ACC112 (cell line): ENCODE measurements around the gene PGAP1.

ENCODE experiments used
- H2AFZ ChIP-seq: fragments of 200-600 bp; sonication (generic); one replicate; pipeline ENCODE4 v1.6.0; 2017; ENCODE audit warnings: antibody characterized with exemption, low read length; ENCODE audit not compliant: unreplicated experiment
- H3K27ac ChIP-seq: fragments of 200-600 bp; sonication (generic); 2 replicates; pipeline ENCODE4 v1.5.1; 2014; ENCODE audit warnings: low read depth, mild to moderate bottlenecking, antibody characterized with exemption, low read length, moderate library complexity
- H3K27me3 ChIP-seq: fragments of 200-600 bp; sonication (generic); 2 replicates; pipeline ENCODE4 v1.6.1; 2014; ENCODE audit warnings: mild to moderate bottlenecking, antibody characterized with exemption, low read length, moderate library complexity, mixed read lengths; ENCODE audit not compliant: insufficient read depth
- H3K36me3 ChIP-seq: fragments of 200-600 bp; sonication (generic); 2 replicates; pipeline ENCODE4 v1.6.1; 2016; ENCODE audit warnings: mild to moderate bottlenecking, antibody characterized with exemption, low read length, moderate library complexity, mixed read lengths; ENCODE audit not compliant: insufficient read depth
- H3K4me1 ChIP-seq: fragments of 200-600 bp; sonication (generic); one replicate; pipeline ENCODE4 v1.6.1; 2016; ENCODE audit warnings: low read length, mixed read lengths; ENCODE audit not compliant: insufficient read depth, unreplicated experiment, control insufficient read depth
- H3K4me3 ChIP-seq: fragments of 200-600 bp; sonication (generic); 2 replicates; pipeline ENCODE4 v1.5.1; 2014; ENCODE audit warnings: mild to moderate bottlenecking, low read depth, low read length
- H3K79me2 ChIP-seq: fragments of 200-600 bp; sonication (generic); one replicate; pipeline ENCODE4 v1.6.0; 2016; ENCODE audit warnings: low read length; ENCODE audit not compliant: control insufficient read depth, unreplicated experiment, insufficient read depth

PGAP1 gene

GRCh38 chr2:196963043-196963442 is 36.5 kb upstream of the PGAP1 start:
- Histone ChIP-seq H3K27ac (no peak overlapping the region), H2AFZ (no peak overlapping the region), H3K4me3 (no peak overlapping the region), H3K79me2 (no peaks in the 10 kb centered on the region), H3K36me3 (no peaks in the 10 kb centered on the region), H3K4me1 (peaks cover 8% of the 10 kb centered on the region), H3K27me3 (no peaks in the 10 kb centered on the region)

- no peak overlapping the region for H3K4me3 ChIP-seq
- H2AFZ ChIP-seq = no peak overlapping the region
- peaks cover 8% of the 10 kb centered on the region for H3K4me1 ChIP-seq
- no peaks in the 10 kb centered on the region for H3K79me2 ChIP-seq
- no peak overlapping the region for H3K27ac ChIP-seq
- no peaks in the 10 kb centered on the region for H3K36me3 ChIP-seq
- H3K27me3 ChIP-seq = no peaks in the 10 kb centered on the region
Measured at GRCh38 chr2:196962325-196962724, 35.8 kb upstream of the PGAP1 start.

DNA sequence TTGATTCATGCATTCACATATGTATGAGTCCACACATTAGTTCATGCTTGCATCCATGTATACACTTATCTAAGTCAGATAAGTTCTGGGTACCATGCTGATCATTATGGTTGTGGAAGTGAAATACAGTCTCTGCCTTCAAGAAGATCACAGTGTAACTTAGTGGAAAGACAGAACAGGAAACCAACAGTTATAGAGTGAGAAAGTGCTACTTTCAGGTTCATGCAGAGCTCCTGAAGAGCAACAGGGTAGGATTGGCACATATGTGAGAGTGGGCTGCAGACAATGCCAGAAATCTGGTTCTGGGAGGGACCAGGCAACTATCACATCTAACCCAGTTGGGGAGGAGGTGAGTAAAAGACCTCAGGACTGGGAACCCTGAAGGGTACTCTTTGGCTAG is 35.4 kb upstream of the PGAP1 start:
- H3K27me3 ChIP-seq = no peaks in the 10 kb centered on the region
- no peak overlapping the region for H2AFZ ChIP-seq
- H3K79me2 ChIP-seq = no peaks in the 10 kb centered on the region

DNA sequence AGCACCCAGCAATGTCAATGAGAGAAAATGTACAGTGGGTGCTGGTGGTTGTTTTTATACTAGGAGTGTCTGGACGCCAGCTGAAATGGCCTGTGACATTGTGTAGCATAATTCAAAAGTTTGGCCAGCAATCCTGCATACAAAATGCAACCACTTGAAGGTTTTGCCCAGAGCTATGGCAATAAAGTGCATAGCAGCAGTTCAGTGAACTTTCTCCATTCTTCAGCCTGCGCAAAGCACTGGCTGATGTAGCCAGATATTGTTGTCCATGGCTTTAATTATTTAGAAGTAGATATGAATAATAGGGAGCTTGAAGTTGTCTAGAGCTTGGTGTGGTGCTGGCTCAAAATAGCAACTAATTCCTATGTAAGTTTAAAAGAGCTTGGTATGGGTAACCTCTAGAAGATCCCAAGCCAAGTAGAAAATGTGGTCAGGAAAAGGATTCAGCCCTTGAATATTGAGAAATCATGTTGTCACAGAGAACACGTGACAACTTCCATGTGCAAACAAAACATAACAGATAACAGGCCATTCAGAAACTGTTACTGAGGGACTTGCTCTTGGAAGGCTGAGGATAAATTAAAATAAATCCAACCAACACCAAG is 33.3 kb upstream of the PGAP1 start:
- H2AFZ ChIP-seq = no peak overlapping the region
- H3K27me3 ChIP-seq = no peaks in the 10 kb centered on the region
- no peaks in the 10 kb centered on the region for H3K79me2 ChIP-seq
- H3K4me3 ChIP-seq = no peak overlapping the region
- H3K4me1 ChIP-seq = no peaks in the 10 kb centered on the region
- no peak overlapping the region for H3K27ac ChIP-seq
- no peaks in the 10 kb centered on the region for H3K36me3 ChIP-seq

More for the DNA sequence above, 35.4 kb upstream of the PGAP1 start:
- no peak overlapping the region for H3K4me3 ChIP-seq
- H3K4me1 ChIP-seq = peaks cover 8% of the 10 kb centered on the region
- H3K27ac ChIP-seq = no peak overlapping the region
- H3K36me3 ChIP-seq = no peaks in the 10 kb centered on the region

- Histone ChIP-seq H3K4me3 (no peak overlapping the region), H3K27me3 (no peaks in the 10 kb centered on the region), H3K4me1 (no peaks in the 10 kb centered on the region), H3K36me3 (no peaks in the 10 kb centered on the region), H3K79me2 (no peaks in the 10 kb centered on the region), H3K27ac (no peak overlapping the region), H2AFZ (no peak overlapping the region)
Measured at GRCh38 chr2:196959281-196959680, 32.8 kb upstream of the PGAP1 start.

DNA sequence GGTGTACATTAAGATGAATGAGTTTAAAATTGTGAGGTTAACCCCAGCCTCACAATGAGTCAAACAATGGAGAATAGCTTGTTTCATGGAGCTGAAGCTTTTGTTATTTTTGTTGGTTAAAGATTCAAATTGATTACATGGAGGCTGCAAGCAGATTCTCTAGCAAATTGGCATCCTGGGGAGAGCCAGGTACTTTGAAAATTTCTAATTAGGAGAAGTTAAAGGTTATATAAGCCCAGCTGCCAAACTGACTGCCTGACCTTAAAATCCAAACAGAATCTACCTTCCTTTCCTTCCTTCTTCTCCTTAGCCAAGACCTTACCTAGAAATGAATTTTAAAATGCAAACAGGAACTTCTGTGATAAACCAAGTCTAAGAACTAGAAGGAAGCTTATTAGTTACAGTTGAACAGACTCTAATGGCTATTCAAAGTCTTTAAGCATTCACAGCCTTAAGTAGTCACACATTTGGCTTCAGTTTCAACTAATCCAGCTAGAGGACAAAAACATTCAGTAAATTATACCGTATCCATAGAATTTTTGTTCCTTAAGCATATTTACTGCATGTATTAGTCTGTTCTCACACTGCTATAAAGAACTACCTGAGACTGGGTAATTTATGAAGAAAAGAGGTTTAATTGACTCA is 31.5 kb upstream of the PGAP1 start:
- Histone ChIP-seq H2AFZ (no peak overlapping the region), H3K4me3 (no peak overlapping the region), H3K4me1 (no peaks in the 10 kb centered on the region), H3K36me3 (no peaks in the 10 kb centered on the region), H3K79me2 (no peaks in the 10 kb centered on the region), H3K27ac (no peak overlapping the region), H3K27me3 (no peaks in the 10 kb centered on the region)

DNA sequence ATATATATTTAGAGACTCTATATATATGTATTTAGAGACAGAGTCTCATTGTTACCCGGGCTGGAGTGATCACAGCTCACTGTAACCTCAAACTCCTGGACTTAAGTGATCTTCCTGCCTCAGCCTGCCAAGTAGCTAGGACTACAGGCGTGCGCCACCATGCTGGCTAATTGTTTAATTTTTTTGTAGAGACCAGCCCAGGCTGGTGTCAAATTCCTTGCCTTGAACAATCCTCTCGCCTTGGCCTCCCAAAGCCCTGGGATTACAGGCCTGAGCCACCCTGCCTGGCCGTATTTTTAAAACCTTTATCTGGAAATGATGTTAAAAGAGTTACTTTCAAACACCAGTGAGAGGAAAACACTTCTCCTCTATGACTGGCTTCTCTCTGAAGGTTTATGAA is 30.9 kb upstream of the PGAP1 start:
- H2AFZ ChIP-seq = no peak overlapping the region
- no peaks in the 10 kb centered on the region for H3K27me3 ChIP-seq
- no peaks in the 10 kb centered on the region for H3K36me3 ChIP-seq
- no peak overlapping the region for H3K27ac ChIP-seq
- no peak overlapping the region for H3K4me3 ChIP-seq
- no peaks in the 10 kb centered on the region for H3K79me2 ChIP-seq
- no peaks in the 10 kb centered on the region for H3K4me1 ChIP-seq

DNA sequence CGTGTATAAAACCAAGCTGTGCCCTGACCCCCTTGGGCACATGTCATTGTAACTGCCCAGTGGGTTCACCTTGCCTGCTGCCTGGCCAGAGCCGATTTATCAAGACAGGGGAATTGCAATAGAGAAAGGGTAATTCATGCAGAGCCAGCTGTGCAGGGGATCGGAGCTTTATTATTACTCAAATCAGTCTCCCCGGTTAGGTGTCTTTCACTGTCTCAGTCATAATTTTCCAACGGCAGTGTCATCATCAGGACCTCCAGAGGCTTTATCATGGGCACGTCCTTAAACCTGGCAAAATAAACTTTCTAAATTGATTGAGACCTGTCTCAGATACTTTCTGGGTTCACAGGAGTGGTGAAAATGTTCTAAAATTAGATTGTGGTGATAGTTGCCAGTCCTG is 29.6 kb upstream of the PGAP1 start:
- H3K4me1 ChIP-seq = no peaks in the 10 kb centered on the region
- no peak overlapping the region for H2AFZ ChIP-seq
- H3K79me2 ChIP-seq = no peaks in the 10 kb centered on the region
- no peak overlapping the region for H3K4me3 ChIP-seq
- H3K27ac ChIP-seq = no peak overlapping the region
- no peaks in the 10 kb centered on the region for H3K36me3 ChIP-seq
- H3K27me3 ChIP-seq = no peaks in the 10 kb centered on the region

GRCh38 chr2:196955036-196955435 is 28.5 kb upstream of the PGAP1 start:
- Histone ChIP-seq H3K36me3 (no peaks in the 10 kb centered on the region), H3K27me3 (no peaks in the 10 kb centered on the region), H3K27ac (no peak overlapping the region), H3K4me3 (no peak overlapping the region), H2AFZ (no peak overlapping the region), H3K4me1 (no peaks in the 10 kb centered on the region), H3K79me2 (no peaks in the 10 kb centered on the region)

DNA sequence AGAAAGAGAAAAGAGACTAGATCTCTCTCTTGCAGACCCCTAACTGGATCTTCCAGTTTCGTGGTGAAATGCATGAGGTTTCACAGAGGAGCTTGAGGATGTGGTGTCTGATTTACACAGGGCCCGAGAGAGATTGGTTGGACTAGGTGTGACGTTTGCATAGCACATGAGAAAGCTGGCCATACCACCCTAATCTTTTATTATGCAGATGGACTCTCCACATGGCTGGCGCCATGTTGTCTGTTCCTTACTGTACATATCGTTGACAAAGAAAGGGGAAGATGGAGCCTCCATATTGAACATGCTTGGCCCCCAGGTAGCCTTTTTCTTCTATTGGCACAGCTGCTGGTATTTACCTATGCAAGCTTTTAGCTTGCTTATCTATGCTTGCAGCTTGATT is 27.5 kb upstream of the PGAP1 start:
- H3K79me2 ChIP-seq = no peaks in the 10 kb centered on the region

DNA sequence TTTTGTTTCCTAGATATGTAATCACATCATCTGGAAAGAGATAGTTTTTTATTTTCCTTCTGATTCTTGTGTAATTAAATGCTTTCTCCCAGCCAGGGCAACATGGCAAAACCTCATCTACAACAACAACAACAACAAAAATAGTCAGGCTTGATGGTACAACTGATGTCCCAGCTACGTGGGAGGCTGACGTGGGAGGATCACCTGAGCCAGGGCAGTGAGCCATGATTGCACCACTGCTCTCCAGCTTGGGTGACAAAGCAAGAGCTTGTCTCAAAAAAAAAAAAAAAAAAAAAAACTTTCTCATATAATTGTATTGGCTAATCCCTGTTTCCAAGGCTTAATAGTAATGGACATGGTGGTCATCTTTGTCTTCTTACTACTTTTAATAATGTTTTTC is 26.4 kb upstream of the PGAP1 start:
- no peaks in the 10 kb centered on the region for H3K27me3 ChIP-seq
- no peaks in the 10 kb centered on the region for H3K36me3 ChIP-seq
- H3K27ac ChIP-seq = no peak overlapping the region
- H3K79me2 ChIP-seq = no peaks in the 10 kb centered on the region
- no peaks in the 10 kb centered on the region for H3K4me1 ChIP-seq
- no peak overlapping the region for H2AFZ ChIP-seq
- no peak overlapping the region for H3K4me3 ChIP-seq

More for the DNA sequence above, 27.5 kb upstream of the PGAP1 start:
- Histone ChIP-seq H2AFZ (no peak overlapping the region), H3K27me3 (no peaks in the 10 kb centered on the region), H3K4me3 (no peak overlapping the region), H3K4me1 (no peaks in the 10 kb centered on the region), H3K27ac (no peak overlapping the region), H3K36me3 (no peaks in the 10 kb centered on the region)
